GM21360 (cell line): Measurements from ENCODE around the gene FAM118A.
"Not testable (repeated sequence)": the region's sequence is repeated elsewhere in the genome, so short reads cannot be mapped to it uniquely, and the experiment has no call there.

Source experiments
- ATAC-seq: cut with Tn5 transposase; IDR thresholded peaks from one replicate; pipeline ENCODE4 v1.9.1; 2021; ENCODE audit warnings: mild to moderate bottlenecking, moderate library complexity; ENCODE audit not compliant: unreplicated experiment

The FAM118A gene

DNA sequence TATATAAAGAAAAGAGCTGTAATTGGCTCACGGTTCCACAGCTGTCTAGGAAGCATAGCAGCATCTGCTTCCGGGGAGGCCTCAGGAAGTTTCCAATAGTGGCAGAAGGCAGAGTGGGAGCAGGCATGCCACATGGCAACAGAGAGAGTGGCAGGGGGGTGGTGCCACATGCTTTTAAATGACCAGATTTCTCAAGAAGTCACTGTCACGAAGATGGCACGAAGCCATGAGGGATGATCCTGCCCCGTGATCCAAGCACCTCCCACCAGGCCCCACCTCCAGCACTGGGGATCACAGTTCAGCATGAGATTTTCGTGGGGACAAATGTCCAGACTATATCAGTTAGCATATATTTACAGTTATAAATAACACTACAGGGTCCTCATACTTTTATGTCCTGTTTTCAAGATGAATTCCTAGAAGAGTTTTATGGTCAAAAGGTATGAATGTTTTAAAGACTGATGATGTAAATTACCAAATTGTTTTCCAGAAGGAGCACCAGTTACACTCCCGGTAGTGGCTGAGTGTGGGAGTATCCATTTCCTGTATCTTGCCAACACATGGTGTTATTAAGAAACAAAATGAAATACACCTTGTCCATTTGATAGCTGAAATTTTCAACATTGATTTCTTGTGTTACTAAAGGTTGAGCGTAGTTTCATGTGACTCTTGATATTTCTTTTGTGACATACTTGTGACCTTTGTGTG is 19.2 kb downstream of the FAM118A start:
- ATAC-seq = no peak

DNA sequence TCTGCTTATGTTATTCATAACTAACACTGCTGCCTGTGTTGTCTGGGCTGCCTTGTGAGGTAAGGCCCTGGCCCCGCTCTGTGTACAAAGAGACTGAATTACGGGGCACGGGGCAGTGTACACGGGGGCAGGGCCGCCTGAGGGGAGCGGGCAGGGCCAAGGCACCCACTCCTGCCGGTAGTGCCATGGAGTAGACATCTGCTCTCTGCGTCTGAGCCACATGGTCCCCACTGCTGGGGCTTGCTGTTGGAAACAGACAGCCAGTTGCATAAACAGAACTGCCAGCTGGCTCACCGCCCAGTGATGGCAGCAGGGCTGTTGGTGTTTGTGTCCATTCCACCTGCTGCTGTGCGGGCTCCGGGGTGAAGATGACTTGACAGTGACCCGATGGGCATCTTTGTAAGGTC is 19.8 kb downstream of the FAM118A start:
- ATAC-seq = no peak

DNA sequence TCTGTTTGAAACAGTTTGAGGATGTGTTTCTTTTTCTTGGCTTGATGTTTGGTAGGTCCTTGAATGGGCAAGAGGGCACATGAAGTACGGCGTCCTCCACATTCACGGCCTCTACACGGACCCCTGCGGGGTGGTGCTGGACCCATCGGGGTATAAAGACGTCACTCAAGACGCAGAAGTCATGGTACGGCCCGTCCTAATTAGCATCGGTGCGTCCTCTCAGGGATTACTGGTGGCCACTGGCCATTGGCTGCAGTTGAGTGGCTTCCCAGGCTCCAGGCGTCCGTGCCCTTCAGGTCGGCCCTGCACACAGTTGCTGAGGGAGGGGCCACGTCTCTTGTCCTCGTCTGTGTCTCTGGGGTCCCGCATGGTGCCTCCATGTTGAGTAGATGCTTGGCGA is 20.8 kb downstream of the FAM118A start:
- no peak for ATAC-seq

DNA sequence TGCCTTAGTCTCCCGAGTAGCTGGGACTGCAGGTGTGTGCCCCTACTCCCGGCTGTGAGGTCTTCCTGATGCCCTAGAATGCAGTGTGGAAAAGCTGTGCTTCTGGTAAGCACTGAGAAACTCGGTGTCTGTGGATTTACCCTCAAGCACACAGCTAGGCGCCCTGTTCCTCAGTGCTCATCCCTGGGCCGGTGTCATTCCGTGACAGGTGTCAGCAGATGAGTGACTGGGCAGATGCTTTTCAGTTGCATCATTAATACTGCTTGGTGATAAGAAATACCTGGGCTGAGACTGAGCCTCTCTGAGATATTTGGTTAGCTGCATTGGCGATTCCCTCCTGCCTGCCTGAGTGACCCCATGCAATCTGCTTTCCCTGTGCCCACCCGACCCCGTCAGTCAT is 21.8 kb downstream of the FAM118A start:
- no peak for ATAC-seq

DNA sequence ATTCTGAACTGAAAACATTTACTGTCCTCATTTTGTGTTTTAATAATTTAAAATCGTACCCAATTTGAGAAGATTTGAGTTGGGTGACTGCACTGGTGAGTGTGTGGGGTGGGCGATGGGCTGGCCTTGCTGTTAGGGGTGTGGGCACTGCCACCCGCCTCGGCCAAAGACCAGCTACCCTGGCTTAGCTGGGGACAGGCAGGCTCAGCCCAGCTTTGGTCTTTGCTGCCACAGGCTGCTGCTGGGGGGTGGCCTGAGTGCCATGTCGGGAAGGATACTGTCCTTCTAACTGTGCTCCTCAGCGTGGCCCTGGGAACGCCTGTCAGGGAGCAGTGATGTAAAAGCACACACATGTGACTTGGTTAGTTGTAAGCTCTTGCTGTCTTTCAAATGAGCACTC is 22.3 kb downstream of the FAM118A start:
- ATAC-seq = no peak

DNA sequence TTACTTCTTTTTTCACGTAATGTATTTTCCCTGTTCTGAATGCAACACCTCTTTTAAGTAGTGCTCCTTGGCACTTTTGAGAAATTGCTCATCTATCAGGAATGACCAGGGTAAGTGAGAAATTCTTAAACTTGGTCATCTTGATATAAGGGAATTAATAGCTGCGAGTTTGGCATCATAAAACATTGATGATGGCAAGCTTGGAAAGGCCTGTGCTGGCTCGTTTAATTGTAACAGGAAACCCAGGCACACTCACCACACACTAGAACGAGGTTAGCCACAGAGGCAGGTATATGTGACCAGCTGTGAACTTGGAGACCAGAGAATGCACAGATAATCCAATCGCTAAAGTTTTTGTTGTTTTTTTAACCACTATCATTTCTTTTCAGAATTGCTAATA is 24.3 kb downstream of the FAM118A start:
- ATAC-seq = no peak

DNA sequence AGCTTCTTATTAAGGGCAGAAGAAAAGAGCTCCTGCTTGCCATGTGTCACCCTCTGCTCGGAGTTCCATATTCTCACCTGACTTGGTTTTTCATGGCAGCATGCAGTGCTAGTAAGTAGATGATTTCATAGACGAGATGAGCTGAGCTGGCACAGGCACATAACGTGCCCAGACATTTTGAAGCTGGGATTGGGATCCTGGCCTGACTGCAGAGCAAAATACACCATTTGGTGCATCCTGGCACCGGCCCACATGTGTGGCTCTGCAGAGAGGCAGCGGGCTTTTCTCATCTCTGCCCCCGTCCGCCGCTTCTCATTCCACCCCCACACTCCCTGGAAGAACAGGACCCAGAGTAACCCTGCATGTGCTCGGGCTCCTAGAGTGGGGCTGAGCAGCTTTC is 24.8 kb downstream of the FAM118A start:
- ATAC-seq = no peak

DNA sequence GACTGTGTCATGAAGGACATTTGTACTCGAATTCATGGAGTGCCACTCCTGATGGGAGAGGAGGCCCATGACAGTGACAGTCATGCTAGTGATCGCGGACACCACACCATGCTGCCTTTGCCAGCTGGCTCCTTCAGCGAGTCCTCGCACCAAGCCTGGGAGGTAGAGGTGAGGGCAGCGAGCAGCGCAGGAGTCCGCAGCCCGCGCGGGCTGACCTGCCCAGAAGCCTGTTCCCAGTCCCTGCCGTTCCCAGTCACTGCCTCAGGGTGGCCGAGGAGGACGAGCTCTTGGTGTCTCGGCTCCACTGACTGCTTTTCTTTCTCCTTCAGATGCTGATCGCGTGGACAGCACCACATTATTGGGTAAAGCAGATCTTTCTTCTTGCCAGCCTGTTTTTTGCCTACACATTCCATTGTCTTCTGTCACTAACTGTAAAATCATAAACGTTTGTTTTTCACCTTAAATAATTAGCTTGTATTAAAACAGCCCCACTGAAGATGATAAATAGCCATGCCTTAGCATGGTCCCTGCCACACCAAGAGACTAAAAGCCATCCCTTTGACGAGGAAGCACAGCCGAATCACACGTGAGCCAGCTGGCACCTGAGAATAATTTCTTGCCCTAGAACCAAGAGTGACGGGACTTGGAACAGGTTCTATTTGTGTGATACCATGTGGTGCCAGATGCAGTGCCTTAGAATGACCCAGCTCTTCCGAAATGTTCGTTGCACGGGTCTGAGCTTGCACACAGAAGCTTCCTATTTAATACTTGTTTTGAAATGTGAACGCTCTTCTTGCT is 25.5 kb downstream of the FAM118A start:
- no peak for ATAC-seq

DNA sequence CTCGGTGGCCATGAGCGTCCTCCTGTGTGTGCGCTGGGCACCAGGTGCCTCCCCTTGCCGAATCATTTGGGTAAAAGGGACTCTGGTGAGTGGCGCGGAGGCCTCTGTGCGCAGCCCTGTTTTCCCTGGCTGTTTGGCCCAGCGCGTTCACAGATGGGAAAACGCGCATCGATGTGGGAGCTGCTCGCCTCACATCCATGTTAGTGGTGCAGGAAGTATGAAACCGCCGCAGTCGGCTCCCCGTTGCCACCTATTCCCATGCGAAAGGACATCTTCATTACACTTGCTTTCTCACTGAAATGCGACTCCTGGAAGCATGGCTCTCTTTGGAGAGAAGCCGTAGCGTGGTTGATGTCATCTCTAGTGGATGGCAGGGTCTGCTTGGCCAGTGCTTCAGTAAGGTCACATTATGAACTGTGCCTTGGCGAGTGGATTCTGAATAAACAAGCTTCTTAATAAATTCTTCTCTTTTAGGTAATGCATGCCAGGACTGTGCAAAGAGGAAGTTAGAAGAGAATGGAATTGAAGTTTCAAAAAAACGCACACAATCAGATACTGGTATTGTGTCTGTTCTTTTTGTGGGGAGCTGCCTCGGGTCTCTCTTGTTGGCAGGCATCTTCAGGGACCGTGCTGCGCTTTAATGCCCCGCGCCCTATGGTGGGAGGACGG is 26.3 kb downstream of the FAM118A start:
- no peak for ATAC-seq

DNA sequence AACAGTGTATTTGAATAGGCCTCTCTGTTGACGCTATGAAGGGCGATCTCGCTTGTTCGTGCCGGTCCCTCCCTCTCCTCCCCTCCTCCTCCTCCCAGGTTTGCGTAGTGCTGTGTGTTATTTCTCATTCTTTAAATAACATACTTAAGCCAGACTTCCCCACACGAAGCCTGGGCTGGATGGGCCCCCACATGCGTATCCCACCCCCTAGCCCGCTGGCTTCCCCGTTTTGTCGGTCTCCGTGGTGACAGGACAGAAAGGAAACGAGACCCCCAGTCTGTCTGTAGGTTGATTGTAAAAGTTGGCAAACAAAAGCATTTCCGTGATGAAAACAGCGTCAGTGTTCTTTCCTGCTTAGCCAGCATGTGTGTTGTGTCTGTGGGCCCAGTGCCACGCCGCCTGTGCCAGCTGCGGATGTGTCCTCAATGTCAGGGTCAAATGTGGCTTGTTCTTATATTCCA is 27.3 kb downstream of the FAM118A start:
- ATAC-seq = no peak

DNA sequence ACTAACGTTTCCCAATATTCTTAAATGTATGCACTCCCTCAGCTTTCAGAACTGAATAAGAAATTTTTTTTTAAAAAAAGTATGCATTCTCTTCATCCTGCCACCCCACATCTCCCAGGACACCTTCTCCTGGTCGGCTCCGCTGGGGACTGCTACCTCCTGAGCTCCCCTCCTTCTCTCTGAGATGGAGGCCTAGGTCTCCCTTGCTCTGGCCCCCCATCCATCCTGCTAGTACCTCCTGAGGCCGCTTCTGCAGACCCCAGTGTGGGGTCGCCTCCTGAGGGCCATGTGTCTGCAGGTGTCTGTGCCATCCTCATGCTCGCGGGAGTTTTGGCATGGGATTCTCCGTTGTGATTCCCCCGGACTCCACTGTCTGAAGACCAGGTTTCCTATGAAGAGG is 27.8 kb downstream of the FAM118A start:
- no peak for ATAC-seq

DNA sequence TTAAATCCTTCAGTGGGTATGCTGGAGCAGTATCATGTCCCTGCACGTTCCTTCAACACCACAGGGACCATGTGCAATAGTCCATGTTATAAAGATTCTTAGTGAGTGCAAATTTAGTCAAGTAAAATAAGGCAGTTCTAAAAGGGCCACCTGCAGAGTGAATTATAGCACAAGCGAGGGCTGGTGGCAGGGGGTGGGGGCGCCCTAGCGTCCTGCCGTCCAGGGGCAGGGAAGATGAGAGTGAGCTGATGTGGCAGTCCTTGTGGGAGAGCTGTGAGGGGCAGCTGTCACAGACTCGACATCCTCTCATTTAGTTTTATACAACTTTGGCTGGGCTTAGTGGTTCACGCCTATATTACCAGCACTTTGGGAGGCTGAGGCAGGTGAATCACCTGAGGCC is 29.1 kb downstream of the FAM118A start:
- no peak for ATAC-seq

DNA sequence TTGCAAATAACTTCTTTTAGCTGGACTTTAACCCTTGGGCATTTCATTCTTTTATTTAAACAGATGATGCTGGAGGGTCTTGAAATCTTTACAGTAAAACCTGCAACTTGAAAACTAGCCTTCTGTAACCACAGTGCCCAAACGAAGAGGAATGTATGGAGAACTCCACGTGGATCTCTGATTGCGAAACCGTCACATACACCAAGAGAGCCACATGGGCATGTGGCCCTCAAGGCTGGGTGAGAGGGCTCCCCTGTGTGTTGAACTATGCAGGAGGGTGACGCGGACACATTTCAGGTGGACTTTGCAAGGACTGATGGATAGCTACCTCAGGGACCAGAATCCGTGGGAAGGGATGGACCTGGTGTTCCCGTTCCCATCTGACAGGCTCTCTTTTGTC is 30.6 kb downstream of the FAM118A start:
- ATAC-seq = no peak

DNA sequence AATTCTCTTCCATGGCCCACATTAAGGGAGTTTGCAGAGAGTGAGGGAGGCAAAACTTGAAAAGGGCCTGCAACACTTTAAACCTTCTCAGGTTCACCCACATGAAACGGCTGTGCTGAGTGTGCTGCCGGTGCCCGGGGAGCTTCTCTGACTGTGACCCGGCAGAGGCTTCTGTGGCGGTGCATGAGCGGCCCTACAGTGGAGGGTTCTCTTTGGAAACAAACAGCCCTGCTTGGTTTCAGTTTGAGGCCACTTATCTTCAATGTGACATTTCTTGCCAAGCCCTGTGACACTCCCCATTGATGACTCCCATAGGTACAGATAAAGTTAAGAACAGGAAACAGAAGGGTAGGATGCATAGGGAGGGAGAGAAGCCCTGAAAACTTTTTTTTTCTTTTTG is 31.8 kb downstream of the FAM118A start:
- no peak for ATAC-seq

DNA sequence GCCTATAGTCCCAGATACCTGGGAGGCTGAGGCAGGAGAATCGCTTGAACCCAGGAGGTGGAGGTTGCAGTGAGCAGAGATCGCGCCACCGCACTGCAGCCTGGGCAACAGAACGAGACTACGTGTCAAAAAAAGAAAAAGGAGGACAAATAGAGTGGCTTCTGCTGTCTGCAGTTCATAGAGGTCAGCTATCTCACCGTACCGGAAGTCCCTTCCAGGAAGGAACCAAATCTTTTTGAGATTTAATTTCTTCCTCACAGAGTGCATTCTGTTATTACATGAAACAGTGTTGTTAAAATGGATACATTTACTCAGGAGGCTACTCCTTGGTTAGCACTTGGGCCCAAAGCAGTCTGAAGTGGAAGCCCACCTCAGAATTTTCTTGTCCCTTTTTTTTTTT is 33.4 kb downstream of the FAM118A start:
- ATAC-seq = no peak

DNA sequence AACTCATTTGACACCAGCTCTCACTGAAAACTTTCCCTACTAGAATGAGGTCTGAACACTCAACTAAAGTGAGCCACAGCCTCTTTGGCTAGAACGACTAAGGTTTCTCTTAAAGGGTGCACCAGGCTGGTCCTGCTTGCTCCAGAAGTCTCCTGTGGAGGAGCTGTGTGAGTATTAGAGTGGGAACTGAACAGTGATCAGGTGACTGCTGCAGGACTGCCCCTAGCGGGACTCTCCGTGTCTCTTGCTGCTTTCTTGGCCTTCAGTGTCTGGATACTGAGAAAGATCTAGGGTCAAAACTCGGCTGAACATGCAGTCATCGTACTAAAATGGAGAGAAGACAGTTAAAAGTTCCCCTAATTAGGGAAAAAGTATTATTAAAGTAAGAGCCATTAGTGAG is 34.6 kb downstream of the FAM118A start:
- ATAC-seq = no peak

DNA sequence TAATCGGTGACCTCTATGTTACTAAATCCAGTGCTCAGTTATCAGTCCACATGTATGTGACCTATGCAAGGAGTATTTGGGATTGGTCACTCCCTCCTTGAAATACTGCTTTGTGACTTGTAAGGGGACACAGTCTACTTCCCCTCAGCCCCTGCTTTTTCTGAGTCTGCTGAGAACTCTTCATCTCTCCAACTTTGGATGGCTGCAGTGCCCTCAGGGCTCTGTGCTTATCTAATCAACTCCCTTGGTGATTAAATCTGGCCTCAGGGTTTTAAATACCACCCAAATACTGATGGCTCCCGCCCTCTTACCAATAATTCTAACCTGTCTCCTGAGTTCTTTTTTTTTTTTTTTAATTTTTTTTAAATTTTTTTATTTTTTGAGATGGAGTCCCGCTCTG is 40.2 kb downstream of the FAM118A start:
- no peak for ATAC-seq

DNA sequence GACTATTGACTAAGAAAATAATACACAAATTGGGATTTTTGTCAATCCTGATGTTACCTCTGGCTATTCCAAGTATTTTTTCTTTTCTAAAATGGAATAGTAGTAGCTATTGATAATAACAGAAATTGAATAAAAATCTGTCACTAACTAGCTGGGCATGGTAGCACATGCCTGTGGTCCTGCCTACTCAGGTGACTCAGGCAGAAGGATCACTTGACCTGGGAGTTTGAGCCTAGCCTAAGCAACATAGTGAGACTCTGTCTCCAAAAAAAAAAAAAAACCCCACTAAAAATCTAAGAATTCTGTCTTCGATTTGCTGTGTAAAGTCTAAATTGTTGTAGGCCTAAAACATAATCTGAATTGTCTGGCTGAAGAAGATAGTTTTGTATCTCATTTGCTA is 42.2 kb downstream of the FAM118A start:
- ATAC-seq = no peak

DNA sequence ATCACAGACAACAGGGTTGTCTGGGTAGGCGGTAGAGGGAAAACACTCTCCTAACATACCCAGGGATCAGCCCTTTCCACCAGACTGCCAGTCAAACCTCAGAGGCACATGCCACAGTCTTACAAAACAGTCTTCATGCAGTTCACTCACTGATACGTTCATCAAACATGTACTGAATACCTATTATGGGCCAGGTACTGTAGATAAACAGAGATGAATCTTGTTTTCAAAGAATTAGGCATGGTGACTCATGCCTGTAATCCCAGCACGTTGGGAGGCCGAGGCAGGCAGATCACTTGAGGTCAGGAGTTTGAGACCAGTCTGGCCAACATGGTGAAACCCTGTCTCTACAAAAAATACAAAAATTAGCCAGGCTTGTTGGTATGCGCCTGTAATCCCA is 43.0 kb downstream of the FAM118A start:
- ATAC-seq = not testable (repeated sequence)

DNA sequence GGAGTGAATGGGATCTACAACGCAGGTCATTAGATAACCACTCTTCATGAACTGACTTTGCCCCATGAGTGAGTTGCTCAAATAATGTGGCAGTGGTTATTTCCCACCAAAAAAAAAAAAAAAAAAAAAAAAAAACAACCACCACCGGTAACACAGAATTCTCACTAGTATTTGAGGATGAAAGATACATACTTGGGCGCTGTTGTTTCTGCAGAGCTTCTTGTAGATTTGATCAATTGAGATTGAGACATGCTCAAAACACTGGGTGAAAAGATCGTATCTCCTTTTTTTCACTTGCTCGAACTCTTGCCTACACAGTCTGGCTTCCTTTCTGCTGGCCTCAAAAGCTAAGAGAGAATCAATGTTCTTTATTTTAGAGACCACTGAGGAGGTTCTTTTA is 44.1 kb downstream of the FAM118A start:
- no peak for ATAC-seq

DNA sequence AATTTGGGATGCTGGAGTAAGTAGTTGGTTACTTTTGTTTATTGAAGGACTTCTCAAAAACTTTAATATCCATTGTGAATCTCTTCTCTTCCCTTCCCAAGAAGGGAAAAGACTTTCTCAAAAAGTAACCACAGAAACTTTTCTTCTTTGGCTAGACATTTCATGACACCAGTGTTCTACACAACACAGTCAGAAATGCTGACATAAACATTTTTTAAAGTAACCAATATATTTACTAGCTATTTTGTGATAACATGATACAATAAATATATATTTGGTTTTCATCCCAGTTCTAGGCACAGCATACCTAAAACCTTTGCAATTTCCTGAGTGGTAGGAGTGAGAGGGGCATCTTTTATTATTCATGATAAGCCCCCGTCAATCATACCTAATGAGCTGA is 47.8 kb downstream of the FAM118A start:
- no peak for ATAC-seq

DNA sequence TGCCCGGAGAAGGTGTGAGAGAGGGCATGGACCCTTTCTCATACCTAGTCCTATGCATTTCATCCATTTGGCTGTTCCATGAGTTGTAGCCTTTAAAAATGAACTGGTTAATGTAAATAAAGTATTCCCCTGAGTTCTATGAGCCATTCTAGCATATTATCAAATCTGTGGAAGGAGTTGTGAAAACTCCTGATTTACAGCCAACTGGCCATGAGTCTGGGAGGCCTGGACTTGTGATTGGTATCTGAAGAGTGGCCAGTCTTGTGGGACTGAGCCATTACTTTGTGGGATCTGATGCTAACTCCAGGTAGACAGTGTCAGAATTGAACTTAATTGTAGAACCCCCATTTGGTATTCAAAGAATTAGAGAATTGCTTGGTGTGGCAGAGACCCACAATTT is 48.4 kb downstream of the FAM118A start:
- no peak for ATAC-seq
